ENCODE data around the gene PTX4. TPM values are rescaled to one million over a fixed set of nuclear protein-coding genes. Genes with fewer than 3 reads are reported as not detected.
"Not testable (repeated sequence)": the region's sequence is repeated elsewhere in the genome, so short reads cannot be mapped to it uniquely, and the experiment has no call there.

Gene PTX4
- total RNA-seq, 1 donor from 2014 or later = not detected

GRCh38 chr16:1471569-1472194 is 17.1 kb downstream of the PTX4 start:
- no peak overlapping the region for H3K27ac ChIP-seq
- DNase-seq (ENCODE audit: low spot score in 2 of 2) = no peak
- no peaks in the 10 kb centered on the region for H3K27me3 ChIP-seq
- H3K4me3 ChIP-seq = no peak overlapping the region
- no peak for TF ChIP-seq CTCF (IDR thresholded peaks at IDR 0.05)
- no peaks in the 10 kb centered on the region for H3K36me3 ChIP-seq
- H3K9me3 ChIP-seq = no peaks in the 10 kb centered on the region
- peaks cover 0 to 18% of the 10 kb centered on the region in 2 donors for H3K4me1 ChIP-seq
- intact Hi-C loops (cut with DNase I) = no loop called here

- no peak overlapping the region for H3K27ac ChIP-seq
- no peak for DNase-seq (ENCODE audit: low spot score in 2 of 2)
These were observed 18.1 kb downstream of the PTX4 start for GRCh38 chr16:1470481-1471251.

GRCh38 chr16:1469693-1470201 is 19.0 kb downstream of the PTX4 start:
- Histone ChIP-seq H3K4me3 (no peak overlapping the region), H3K9me3 (no peaks in the 10 kb centered on the region), H3K27me3 (no peaks in the 10 kb centered on the region), H3K4me1 (peaks cover 0 to 12% of the 10 kb centered on the region in 2 donors), H3K36me3 (no peaks in the 10 kb centered on the region), H3K27ac (no peak overlapping the region)
- TF ChIP-seq CTCF (IDR thresholded peaks at IDR 0.05) = no peak
- no peak for DNase-seq (ENCODE audit: low spot score in 2 of 2)
- intact Hi-C loops (cut with DNase I) = no loop called here

More at GRCh38 chr16:1470481-1471251, 18.1 kb downstream of the PTX4 start:
- no peak for TF ChIP-seq CTCF (IDR thresholded peaks at IDR 0.05)
- no peak overlapping the region for H3K4me3 ChIP-seq
- H3K36me3 ChIP-seq = no peaks in the 10 kb centered on the region
- no peaks in the 10 kb centered on the region for H3K27me3 ChIP-seq
- intact Hi-C loops (cut with DNase I) = no loop called here
- peaks cover 0 to 16% of the 10 kb centered on the region in 2 donors for H3K4me1 ChIP-seq
- H3K9me3 ChIP-seq = no peaks in the 10 kb centered on the region

GRCh38 chr16:1469141-1469540 is 19.6 kb downstream of the PTX4 start:
- intact Hi-C loops (cut with DNase I); H3K27ac ChIP-seq; H3K9me3 ChIP-seq: not testable (repeated sequence)

GRCh38 chr16:1468426-1468810 is 20.3 kb downstream of the PTX4 start:
- Histone ChIP-seq H3K4me3 (no peak overlapping the region), H3K27ac (no peak overlapping the region), H3K4me1 (peaks cover 0 to 3% of the 10 kb centered on the region in 2 donors), H3K27me3 (no peaks in the 10 kb centered on the region), H3K9me3 (no peaks in the 10 kb centered on the region), H3K36me3 (peaks cover 0 to 8% of the 10 kb centered on the region in 2 donors)
- intact Hi-C loops (cut with DNase I) = no loop called here
- TF ChIP-seq CTCF (IDR thresholded peaks at IDR 0.05) = no peak
- DNase-seq (ENCODE audit: low spot score in 2 of 2) = no peak

More at GRCh38 chr16:1469141-1469540, 19.6 kb downstream of the PTX4 start:
- H3K4me1 ChIP-seq; H3K36me3 ChIP-seq; H3K27me3 ChIP-seq; DNase-seq (ENCODE audit: low spot score in 2 of 2); H3K4me3 ChIP-seq: not testable (repeated sequence)

- intact Hi-C loops (cut with DNase I) = no loop called here
- DNase-seq (ENCODE audit: low spot score in 2 of 2) = no peak
- H3K9me3 ChIP-seq = no peaks in the 10 kb centered on the region
These were observed 21.7 kb downstream of the PTX4 start for GRCh38 chr16:1466968-1467521.

More at GRCh38 chr16:1466968-1467521, 21.7 kb downstream of the PTX4 start:
- H3K27ac ChIP-seq = no peak overlapping the region
- H3K4me1 ChIP-seq = no peaks in the 10 kb centered on the region
- TF ChIP-seq CTCF (IDR thresholded peaks at IDR 0.05) = no peak
- H3K36me3 ChIP-seq = peaks cover 0 to 8% of the 10 kb centered on the region in 2 donors
- H3K4me3 ChIP-seq = no peak overlapping the region
- H3K27me3 ChIP-seq = no peaks in the 10 kb centered on the region
